Measurements from ENCODE around the gene NENF.
"Not testable (repeated sequence)": the region's sequence is repeated elsewhere in the genome, so short reads cannot be mapped to it uniquely, and the experiment has no call there.

The NENF gene

DNA sequence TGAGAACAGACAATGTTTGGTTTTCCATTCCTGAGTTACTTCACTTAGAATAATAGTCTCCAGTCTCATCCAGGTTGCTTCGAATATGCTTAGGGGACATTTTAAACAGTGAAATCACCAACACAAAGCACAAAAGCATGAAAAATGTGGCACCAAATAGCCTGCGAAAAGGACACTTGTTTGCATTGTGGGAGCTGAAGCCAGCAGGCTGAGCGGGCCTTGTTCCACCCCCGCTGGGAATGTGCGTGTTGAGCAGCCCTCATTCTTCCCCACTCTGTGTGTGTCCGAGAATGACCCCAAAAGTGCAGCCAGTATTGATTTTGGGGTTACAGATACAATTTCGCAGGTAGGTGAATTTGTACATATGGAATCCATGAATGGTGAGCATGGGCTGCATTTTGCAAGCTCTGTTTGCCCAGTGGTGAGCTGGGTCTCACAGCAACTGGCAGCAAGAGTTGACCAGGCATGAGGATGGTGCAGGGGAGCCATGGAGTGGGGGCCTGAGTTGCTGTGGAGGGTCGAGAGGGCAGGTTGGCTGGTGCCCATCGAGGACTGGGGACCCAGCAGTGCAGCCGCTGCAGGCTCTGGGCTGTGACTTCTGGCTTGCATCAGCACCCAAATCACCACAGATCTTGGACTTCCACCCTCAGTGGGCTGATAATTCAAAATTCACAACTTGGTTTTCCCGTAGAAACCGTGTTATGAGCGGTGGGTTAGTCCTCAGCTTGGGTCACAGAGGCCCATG lies 29.4 kb downstream of the NENF start:
- no peak for DNase-seq

- no peak for DNase-seq
Observed at GRCh38 chr1:212463565-212464285, 31.0 kb downstream of the NENF start.

DNA sequence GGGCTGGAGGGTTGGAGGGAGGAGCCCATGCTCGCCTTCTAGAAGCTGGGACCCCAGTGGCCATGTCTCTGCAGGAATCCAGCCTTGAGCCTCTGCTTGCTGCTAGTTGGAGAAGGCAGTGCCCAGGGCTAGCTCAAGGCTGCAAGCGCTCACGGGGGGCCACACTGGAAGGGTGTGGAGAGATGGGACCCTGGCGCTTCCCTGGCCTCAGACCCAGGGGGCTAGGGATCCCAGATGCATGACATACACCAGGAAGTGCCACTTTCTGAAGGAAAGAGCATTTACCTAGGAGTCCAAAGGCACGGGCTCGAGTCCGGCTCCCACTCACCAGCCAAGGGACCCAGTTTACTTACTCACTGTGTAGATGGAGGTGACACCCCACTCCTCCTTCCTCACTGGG lies 32.6 kb downstream of the NENF start:
- no peak for DNase-seq

DNA sequence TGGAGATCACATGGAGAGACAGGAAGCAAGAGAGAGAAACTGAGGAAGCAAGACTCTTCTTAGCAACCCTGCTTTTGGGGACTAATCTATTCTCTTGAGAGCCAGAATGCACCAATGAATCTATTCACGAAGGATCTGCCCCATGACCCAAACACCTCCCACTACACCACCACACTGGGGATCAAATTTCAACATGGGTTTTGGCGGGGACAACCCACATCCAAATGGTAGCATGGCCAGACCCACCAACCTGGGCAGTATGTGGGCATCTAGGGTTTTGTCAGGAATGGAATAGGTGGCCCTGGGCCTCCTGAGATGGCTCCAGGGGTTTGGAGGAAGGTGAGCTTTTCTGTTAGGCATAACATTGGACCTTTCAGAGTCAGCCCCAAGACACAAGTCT lies 33.7 kb downstream of the NENF start:
- no peak for DNase-seq

- DNase-seq = no peak
Observed at GRCh38 chr1:212466898-212467650, 34.4 kb downstream of the NENF start.

- peak; percentile 33 for DNase-seq
Observed at GRCh38 chr1:212467843-212468482, 35.2 kb downstream of the NENF start.

DNA sequence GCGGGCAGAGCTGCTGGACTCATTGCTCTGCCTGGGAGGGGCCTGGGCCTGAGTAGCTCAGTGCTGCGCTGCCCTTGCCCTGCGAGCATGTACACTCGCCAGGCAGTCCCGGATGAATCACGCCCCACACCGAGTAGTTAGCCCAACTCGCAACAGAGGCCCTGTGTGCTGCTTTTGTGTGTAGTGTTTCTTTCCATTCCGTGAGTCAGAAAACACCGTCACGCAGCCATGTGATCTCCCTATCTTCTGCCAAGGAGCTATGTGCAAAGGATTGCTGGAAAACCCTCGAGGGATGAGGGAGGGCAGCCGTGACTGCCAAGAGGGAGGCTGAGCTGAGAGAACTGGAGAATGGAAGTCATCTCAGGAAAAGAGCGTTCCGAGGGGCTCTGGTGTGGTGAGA lies 37.3 kb downstream of the NENF start:
- peak; percentile 96 for DNase-seq

GRCh38 chr1:212471286-212471685 lies 38.6 kb downstream of the NENF start:
- DNase-seq = no peak

GRCh38 chr1:212471891-212472675 lies 39.4 kb downstream of the NENF start:
- DNase-seq = no peak

DNA sequence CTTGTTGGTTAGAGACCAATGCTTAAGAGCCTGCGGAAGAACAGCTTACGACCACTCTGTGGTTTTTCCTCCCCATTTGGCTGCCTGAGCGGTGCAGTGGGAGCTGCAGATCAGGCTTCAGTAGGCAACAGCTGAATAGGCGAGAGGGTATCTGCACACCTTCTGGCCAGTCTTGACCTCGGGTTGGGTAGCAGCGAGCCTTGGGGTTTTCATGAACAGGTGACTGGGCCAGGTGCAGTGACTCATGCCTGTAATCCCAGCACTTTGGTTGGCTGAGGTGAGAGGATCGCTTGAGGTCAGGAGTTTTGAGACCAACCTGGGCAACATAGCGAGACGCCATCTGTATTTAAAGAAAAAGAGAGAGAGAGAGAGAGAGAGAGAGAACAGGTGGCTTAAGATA lies 41.0 kb downstream of the NENF start:
- no peak for DNase-seq

DNA sequence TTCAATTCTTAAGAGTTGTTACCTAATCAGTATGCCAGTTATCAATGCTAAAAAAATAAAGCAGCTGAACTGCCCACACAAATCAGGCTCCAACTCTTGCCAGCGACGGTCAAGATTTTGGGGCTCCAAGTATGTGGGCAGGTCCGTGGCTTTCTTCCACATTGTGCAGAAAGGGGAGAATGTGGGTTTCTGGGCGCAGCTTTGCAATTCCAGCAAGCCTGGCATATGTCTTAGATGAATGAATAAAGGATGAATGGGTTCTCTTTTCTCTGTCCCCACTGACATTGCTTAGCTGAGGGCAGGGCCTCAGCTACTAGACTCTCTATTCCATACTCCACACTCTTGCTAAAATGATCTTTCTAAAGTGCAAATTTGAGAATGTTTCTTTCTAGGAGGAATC lies 42.4 kb downstream of the NENF start:
- no peak for DNase-seq

GRCh38 chr1:212475831-212476230 lies 43.1 kb downstream of the NENF start:
- DNase-seq = not testable (repeated sequence)

GRCh38 chr1:212477014-212477679 lies 44.4 kb downstream of the NENF start:
- peak; percentile 88 for DNase-seq

- no peak for DNase-seq
Observed at GRCh38 chr1:212477680-212478466, 45.2 kb downstream of the NENF start.

DNA sequence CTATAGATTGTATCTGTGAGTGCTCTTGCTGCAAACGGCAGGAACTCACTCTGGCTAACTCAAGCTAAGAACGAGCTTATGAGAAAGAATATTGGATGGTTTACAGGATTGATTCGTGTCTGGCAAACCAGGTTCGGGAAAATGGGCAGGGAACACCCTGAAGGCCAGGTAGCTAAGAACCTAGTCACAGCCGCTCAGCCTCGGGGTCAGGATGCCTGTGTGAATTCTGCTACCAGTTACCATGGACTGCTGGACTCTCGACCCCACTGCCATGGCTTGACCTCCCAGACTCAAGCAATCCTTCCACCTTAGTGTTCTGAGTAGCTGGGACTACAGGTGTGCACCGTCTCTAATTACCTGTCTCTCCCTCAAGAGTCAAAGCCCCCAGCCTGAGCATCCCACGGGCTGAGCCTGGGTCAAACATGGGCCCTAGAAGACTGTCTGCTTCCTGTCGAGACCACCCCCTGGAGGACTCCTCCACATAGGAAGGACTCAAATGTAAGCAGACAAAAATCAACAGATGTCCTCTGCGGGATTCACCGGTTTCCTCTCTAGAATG lies 45.8 kb downstream of the NENF start:
- DNase-seq = no peak

- no peak for DNase-seq
Observed at GRCh38 chr1:212479188-212479587, 46.5 kb downstream of the NENF start.

- DNase-seq = not testable (repeated sequence)
Observed at GRCh38 chr1:212480711-212481437, 48.2 kb downstream of the NENF start.

- no peak for DNase-seq
Observed at GRCh38 chr1:212481438-212481767, 48.7 kb downstream of the NENF start.

DNA sequence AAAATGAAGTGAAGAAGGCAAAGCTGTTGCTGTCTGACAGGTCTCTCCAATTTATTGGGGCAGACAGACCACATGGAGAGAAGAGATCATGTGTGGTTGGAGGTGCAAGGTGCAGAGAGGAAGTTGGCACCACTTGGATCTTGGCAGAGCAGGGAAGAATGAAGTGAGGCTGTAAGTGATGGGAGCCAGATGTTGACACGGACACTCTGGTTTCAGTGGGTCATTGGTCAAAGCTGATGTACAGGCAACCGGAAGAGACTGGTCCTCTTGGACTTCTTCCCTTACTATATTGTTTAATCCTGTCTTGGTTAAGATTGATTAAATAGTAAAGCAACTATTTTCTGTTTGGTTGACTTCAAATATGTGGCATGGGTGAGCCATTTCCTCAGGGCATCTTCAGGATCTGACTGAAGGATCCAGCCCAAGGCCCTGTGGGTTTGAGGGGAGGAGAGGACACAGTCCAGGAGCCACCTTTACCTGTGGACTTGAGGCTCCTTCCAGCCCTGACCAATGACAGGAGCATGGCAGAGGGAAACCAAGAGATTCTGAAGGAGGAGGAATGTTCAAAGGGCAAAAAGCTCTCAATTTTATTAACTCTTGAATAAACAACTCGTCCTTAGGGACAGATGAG lies 49.4 kb downstream of the NENF start:
- no peak for DNase-seq
